Measurements from ENCODE around the gene TUBGCP3. TPM values are rescaled to one million over a fixed set of nuclear protein-coding genes. Genes with fewer than 3 reads are reported as not detected.

Gene TUBGCP3
- total and polyA plus RNA-seq, 9 of the 15 experiments (the other 6 are each of a cell fraction or from before 2014, with no cell fraction given), result 3.0 to 24.8 (median 15.2) TPM

- peak; percentile 45; the same call in 1 of the 2 replicates for TF ChIP-seq EGR1 (conservative IDR thresholded peaks at IDR 0.05)
- no peak for TF ChIP-seq HMG20A (CRISPR knock-in tag; conservative IDR thresholded peaks at IDR 0.05)
- no peak for TF ChIP-seq ESRRB (CRISPR knock-in tag; IDR thresholded peaks at IDR 0.05; ENCODE audit: borderline replicate concordance)
- TF ChIP-seq HLTF (IDR thresholded peaks at IDR 0.05), result no peak
- TF ChIP-seq NFIC (IDR thresholded peaks at IDR 0.05), result peak; percentile 44
- no peak for TF ChIP-seq ZNF24 (IDR thresholded peaks at IDR 0.05)
- TF ChIP-seq CREM (IDR thresholded peaks at IDR 0.05; ENCODE audit: low read depth), result peak; percentile 53
- no peak for TF ChIP-seq ZNF584 (CRISPR knock-in tag; IDR thresholded peaks at IDR 0.05; ENCODE audit: low read depth)
- TF ChIP-seq ZNF445 (CRISPR knock-in tag; IDR thresholded peaks at IDR 0.05; ENCODE audit: low read depth), result no peak
- no peak for TF ChIP-seq HOMEZ (CRISPR knock-in tag; IDR thresholded peaks at IDR 0.05)
- no peak for TF ChIP-seq EP300 (IDR thresholded peaks at IDR 0.05; ENCODE audit: low read length)
- TF ChIP-seq TAF1 (IDR thresholded peaks at IDR 0.05; ENCODE audit: control insufficient read depth, extremely low read depth, insufficient read depth, low read length, severe bottlenecking), result peak; percentile 51
- no peak for TF ChIP-seq PCBP2 (IDR thresholded peaks at IDR 0.05; ENCODE audit: low read depth, low read length, poor library complexity, severe bottlenecking)
- TF ChIP-seq VEZF1 (CRISPR knock-in tag; IDR thresholded peaks at IDR 0.05), result no peak
- no peak for TF ChIP-seq NFRKB (IDR thresholded peaks at IDR 0.05; ENCODE audit: low read depth)
- no peak for TF ChIP-seq BCL6 (CRISPR knock-in tag; IDR thresholded peaks at IDR 0.05)
- TF ChIP-seq, protein P1, sequence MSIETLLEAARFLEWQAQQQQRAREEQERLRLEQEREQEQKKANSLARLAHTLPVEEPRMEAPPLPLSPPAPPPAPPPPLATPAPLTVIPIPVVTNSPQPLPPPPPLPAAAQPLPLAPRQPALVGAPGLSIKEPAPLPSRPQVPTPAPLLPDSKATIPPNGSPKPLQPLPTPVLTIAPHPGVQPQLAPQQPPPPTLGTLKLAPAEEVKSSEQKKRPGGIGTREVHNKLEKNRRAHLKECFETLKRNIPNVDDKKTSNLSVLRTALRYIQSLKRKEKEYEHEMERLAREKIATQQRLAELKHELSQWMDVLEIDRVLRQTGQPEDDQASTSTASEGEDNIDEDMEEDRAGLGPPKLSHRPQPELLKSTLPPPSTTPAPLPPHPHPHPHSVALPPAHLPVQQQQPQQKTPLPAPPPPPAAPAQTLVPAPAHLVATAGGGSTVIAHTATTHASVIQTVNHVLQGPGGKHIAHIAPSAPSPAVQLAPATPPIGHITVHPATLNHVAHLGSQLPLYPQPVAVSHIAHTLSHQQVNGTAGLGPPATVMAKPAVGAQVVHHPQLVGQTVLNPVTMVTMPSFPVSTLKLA (conservative IDR thresholded peaks at IDR 0.05), result 0 out of 4 replicates have a peak, but pooled peaks have one; percentile 1 to 24
- TF ChIP-seq C11orf30 (IDR thresholded peaks at IDR 0.05; ENCODE audit: low read depth), result peak; percentile 72; the same call in 1 of the 2 replicates
- peak in 1 of 2 experiments; percentile 96; a peak in 1 of 4 replicates for TF ChIP-seq ZNF639 (CRISPR knock-in tag; conservative IDR thresholded peaks at IDR 0.05 in 1 of 2, IDR thresholded peaks at IDR 0.05 in 1 of 2)
- peak in 2 of 3 experiments; percentile 22 to 34; a peak in 2 of 6 replicates for TF ChIP-seq CTCF (IDR thresholded peaks at IDR 0.05 in 2 of 3, conservative IDR thresholded peaks at IDR 0.05 in 1 of 3; ENCODE audit: insufficient read depth in 2 of 3, low read depth in 1 of 3, low read length in 3 of 3)
- no peak for TF ChIP-seq ZC3H4 (CRISPR knock-in tag; IDR thresholded peaks at IDR 0.05; ENCODE audit: borderline replicate concordance)
Observed at GRCh38 chr13:112587212-112587763, 665 bp downstream of the TUBGCP3 start (continued).
